HG02588 (cell line): Measurements from ENCODE around the gene LGALS9C.
"Not testable (repeated sequence)": the region's sequence is repeated elsewhere in the genome, so short reads cannot be mapped to it uniquely, and the experiment has no call there.

Source experiments
- ATAC-seq: cut with Tn5 transposase; IDR thresholded peaks from one replicate; pipeline ENCODE4 v1.9.1; 2021; ENCODE audit warnings: mild to moderate bottlenecking, moderate library complexity; ENCODE audit not compliant: unreplicated experiment

The LGALS9C gene

GRCh38 chr17:18476508-18477308 lies at the start of gene LGALS9C:
Gene LGALS9C, plus strand, starts transcription at chr17:18476789. Its CDS starts 66 bp downstream, at chr17:18476855.
- peak; percentile 73 for ATAC-seq

- not testable (repeated sequence) for ATAC-seq
Observed at GRCh38 chr17:18432206-18432605, 44.4 kb upstream of the LGALS9C start.

DNA sequence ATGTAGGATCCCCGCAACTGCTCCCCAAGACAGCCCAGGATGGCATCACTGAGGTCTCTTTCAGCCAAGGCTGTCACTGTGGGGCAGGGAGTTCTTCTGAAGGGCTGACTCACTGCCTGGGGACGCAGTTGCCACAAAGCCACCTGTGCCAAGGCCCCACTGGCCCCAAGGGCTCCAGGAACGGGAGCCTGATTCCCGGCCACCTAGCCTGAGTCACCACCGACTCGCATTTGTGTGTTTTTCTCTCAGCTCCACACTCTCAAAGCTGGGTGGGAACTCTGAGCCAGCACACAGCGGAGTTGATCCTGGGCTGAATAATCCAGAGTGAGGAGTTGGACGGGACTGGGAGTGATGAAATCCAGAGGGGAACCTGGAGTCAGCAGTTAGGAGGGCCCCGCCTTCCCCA lies 37.1 kb upstream of the LGALS9C start:
- not testable (repeated sequence) for ATAC-seq

DNA sequence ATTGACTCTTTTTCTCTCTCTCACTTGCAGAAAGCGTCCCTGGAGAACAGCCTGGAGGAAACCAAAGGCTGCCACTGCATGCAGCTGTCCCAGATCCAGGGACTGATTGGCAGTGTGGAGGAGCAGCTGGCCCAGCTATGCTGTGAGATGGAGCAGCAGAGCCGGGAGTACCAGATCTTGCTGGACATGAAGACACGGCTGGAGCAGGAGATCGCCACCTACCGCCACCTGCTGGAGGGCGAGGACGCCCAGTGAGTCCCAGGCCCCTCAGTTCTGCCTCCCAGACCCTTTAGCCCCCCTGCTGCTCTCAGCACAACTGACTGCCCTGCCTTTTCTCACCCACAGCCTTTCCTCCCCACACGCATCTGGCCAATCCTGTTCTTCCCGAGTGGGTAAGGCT lies 34.5 kb upstream of the LGALS9C start:
- ATAC-seq: not testable (repeated sequence)

- ATAC-seq: not testable (repeated sequence)
Observed at GRCh38 chr17:18442532-18442931, 34.1 kb upstream of the LGALS9C start.

DNA sequence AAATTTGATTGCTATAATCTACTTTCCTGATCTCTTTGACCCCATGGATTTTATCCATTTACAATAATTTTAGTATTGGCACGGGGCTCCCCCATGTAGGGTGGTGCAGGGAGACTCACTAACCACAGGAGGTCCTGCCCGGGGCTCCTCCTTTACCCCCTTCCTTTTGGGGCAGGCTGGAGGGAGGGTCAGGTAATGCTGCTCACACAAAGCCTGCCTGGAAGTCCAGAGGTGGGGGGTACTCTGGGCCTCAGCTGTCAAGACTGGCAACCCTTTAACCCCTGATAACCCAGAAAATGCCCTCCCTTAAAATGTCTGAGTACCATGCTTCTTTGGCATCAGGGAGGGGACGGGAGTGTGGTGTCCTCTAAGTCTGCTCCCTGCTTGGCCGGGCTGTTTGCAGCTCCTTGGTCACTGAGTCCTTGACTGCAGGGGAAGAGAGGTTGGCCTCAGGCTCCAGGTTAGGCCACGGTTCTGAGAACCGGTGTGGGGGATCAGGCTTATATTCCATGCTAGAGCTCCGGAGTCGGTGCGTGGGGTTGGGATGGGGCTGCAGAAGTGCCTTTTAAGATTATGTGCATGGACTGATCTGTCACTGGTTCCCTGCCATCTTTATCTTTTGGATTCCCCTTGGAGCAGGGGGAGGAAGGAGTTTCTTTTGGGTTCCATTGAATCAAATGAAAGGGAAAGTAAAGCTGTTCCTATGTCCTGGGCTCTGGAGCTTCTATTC lies 28.9 kb upstream of the LGALS9C start:
- ATAC-seq: not testable (repeated sequence)

DNA sequence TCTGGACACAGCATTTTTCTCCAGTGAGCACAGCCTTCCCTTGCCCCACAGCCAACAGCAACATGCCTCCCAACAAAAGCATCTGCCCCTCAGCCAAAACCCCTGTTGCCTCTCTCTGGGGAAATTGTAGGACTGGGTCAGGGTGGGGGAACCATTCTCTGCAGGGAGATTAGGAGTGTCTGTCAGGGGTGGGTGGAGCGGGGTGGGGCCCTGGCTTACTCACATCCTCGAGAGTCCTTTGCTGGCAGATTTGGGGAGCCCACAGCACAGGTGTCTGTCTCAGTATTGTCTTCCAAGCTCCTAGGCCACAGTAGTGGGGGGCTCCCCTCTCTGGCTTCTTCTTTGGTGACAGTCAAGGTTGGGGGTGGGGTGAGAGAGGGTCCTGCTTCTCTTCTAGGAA lies 28.3 kb upstream of the LGALS9C start:
- ATAC-seq: not testable (repeated sequence)

DNA sequence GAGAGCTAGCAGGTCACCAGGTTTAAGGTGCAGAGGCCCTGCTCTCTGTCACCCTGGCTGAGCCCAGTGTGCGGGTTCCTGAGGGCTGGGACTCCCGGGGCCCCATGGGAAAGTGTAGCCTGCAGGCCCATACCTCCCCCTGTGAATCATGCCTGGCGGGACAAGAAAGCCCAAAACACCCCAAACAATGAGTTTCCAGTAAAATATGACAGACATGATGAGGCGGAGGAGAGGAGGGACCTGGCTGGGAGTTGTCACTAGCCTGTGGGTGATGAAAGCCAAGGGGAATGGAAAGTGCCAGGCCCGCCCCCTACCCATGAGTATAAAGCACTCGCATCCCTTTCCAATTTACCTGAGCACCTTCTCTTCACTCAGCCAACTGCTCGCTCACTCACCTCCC lies 26.8 kb upstream of the LGALS9C start:
- not testable (repeated sequence) for ATAC-seq

DNA sequence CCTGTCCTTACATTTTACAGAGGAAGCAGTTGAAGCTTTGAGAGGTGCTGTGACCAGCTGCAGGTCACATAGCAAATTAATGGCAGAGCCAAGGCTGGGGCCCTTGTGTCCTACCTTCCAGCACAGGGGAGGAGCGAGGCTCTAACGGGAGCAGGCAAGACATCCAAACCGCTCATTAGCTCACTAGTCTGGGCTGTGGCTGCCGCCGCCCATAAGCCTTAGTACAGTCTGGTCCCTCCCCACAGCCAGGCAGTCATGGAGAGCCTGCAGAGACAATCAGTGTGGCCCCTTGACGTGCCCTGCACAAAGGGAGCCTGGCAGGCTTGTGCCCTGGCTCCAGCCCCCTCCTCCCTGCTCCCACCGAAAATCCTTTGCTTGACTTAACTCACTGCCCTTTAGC lies 25.6 kb upstream of the LGALS9C start:
- not testable (repeated sequence) for ATAC-seq

- not testable (repeated sequence) for ATAC-seq
Observed at GRCh38 chr17:18451969-18452368, 24.6 kb upstream of the LGALS9C start.

DNA sequence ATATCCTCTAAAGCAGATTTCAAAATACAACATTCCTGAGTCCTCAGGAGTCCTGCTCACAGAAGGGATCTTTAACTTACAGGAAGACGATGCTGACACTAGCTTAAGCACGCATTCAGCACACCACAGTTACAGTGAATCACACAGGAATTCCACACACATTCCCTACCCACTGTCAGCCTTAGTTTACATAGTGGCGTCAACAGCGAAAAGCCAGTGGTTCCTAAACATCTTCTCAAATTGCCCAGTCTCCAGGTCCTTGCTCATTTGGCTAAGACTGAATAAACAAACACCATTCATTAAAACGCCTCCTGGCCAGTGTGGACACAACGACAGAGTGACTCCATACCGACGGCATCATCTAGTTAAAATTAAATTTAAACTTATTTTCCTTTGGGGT lies 17.6 kb upstream of the LGALS9C start:
- not testable (repeated sequence) for ATAC-seq

- ATAC-seq: not testable (repeated sequence)
Observed at GRCh38 chr17:18463831-18464502, 12.6 kb upstream of the LGALS9C start.

- not testable (repeated sequence) for ATAC-seq
Observed at GRCh38 chr17:18466250-18466983, 10.2 kb upstream of the LGALS9C start.

DNA sequence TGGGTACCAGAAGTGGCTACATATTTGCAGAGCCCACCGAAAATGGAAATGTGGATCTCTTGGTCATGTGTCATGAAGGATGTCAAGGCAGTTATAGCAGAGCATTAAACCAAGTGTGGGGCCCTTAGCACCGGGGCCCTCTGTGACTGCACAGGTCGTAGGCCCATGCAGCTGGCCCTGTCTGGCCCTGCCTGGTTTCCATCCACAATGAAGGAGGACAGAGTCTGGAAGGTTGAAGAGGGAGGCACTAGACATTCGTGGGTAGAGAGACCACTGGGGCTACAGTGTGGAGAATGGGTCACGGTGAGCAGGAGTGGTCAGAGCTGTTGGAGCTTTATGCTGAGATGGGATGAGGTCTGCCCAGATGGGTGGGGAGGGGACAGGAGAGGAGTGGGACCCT lies 9.6 kb upstream of the LGALS9C start:
- not testable (repeated sequence) for ATAC-seq

DNA sequence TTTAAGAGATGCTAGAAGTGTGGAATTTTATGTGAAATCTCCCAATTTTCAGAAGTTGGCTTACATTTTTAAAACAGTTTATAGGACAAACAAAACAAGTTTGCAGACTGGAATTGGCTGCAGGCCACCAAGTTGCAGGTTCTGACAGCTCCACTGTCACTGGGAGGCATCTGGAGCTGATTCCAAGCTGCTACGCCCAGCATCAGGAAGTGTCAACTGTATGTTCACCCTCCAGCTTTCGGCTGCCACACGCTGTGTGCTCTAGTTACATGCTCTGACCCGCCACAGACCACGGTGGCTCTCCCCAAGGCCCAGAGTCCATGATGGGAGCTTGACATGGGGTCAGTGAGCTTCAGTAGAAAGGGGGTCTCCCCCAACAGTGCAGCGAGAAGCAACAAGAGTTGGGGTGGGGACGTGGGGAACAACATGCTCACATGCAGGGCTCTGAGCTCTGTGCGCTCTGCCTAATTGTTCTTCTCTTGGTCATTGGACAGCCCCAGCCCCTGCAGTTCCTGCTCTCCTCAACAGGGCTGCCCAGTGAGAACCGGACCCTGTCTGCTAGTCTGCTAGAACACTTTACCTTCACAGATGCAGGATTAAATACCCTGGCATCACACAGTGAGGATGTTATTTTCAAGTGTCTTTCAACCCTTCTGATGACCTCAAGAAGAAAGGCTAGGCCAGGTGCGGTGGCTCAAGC lies 8.0 kb upstream of the LGALS9C start:
- ATAC-seq: not testable (repeated sequence)

GRCh38 chr17:18469837-18470236 lies 6.8 kb upstream of the LGALS9C start:
- not testable (repeated sequence) for ATAC-seq

GRCh38 chr17:18470345-18470930 lies 6.2 kb upstream of the LGALS9C start:
- ATAC-seq: not testable (repeated sequence)

DNA sequence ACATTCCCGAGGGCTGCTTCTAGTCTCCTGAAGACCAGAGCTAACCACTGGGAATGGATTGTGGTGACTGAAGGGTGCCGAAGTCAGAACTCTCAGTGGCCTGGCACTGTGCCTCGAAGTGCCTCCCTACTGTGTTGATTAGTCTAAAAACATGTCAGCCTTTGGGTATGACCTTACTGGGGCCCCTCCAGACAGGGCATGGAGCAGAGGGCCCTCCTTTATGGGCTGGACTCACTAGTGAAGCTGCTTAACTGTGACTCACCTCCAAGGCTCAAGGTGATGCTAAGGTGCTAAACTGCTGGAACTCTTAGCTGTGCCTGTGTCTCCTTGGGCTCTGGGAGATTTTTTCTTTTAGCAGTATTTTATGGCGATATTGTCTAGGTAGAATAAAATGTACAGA lies 2.6 kb upstream of the LGALS9C start:
- not testable (repeated sequence) for ATAC-seq

DNA sequence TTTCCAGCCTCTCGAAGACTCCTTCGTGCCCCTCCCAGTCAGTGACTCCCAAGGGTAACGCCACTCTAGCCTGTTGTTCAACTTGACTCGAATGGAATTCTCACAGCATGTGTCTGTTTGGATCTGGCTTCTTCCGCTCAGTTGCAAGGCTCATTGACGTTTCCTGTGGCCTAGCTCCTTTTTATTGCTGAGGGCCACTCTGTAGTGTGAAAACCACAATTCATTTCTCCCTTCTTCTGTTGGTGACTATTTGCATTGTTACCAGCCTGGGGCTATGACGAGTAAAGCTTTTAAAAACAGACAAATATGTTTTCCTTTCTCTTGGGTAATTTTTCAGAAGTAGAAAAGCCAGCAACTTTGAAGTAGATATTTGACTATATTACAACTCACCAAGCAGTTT lies 1.8 kb upstream of the LGALS9C start:
- ATAC-seq: not testable (repeated sequence)

- not testable (repeated sequence) for ATAC-seq
Observed at GRCh38 chr17:18477367-18477766, 778 bp downstream of the LGALS9C start.
